ENCODE data around the gene CCDC28A. TPM values are rescaled to one million over a fixed set of nuclear protein-coding genes. Genes with fewer than 3 reads are reported as not detected.

CCDC28A gene
- total RNA-seq, 1 experiment from 2014 or later = 12.0 TPM

DNA sequence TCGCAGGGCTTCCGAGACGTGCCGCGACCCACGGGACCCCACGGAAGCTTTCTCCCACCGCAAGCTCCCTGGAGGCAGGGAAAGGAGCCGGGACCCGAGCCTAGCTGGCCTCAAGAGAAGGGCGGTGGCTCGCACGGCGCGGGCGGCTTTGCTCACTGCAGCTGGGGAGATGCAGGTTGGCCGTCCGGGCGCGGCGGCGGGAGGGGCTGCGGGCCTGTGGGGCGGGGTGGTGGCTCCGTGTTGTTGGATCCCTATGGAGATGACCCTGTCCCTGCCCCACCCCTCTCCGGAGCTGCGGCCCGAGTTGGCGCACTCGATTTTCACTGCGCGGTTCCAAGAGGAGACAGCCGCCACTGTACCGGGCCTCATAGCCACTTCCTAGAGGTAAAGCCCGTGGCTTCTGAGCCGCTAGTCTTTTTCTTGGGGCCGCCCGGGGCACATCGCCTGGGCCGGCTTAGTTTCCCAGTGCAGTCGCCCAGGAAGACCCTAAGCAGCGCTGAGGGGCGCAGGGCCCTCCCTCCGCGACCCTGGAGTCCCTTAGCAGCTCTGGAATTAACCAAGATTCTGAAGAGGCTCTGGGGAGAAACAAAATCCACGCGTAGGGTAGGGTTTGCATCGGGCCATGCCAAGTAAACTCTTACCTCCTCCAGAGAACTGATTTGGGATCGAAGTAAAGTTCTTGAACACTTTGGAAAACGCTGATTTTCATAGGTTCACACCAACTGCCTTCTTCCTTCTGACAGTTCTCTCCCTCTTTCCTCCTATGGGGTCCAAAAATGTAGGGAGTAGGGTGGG lies 22.4 kb downstream of the CCDC28A start, which contains the start of gene ECT2L:
Gene ECT2L (plus strand): TSS at position 279 of the 795 bp plus-strand sequence. CDS start 17,188 bp downstream, outside the sequence.
- Histone ChIP-seq H3K79me2 (ENCODE audit: insufficient read depth, low read length) (no peaks in the 10 kb centered on the region), H2AFZ (ENCODE audit: low read depth, low read length, poor library complexity, severe bottlenecking) (no peak within 1 kb of the TSS), H3K9me3 (ENCODE audit: control insufficient read depth in 1 of 2, insufficient read depth in 1 of 2, low read depth in 1 of 2, low read length in 2 of 2) (no peaks in the 10 kb centered on the region), H3K27me3 (ENCODE audit: insufficient read depth, low read length) (no peaks in the 10 kb centered on the region), H3K4me1 (ENCODE audit: control insufficient read depth in 1 of 2, insufficient read depth in 2 of 2, low read length in 2 of 2) (peaks cover 0 to 4% of the 10 kb centered on the region in 2 experiments; a peak in 1 of 4 replicates), H4K20me1 (ENCODE audit: insufficient read depth) (no peaks in the 10 kb centered on the region), H3K27ac (ENCODE audit: low read depth, low read length) (no peak within 1 kb of the TSS), H3K36me3 (ENCODE audit: control insufficient read depth in 1 of 2, insufficient read depth in 2 of 2, low read length in 2 of 2) (no peaks in the 10 kb centered on the region), H3K4me3 (replicated peaks in 1 of 2; ENCODE audit: low read depth in 1 of 2, low read length in 2 of 2) (no peak within 1 kb of the TSS), H3K4me2 (ENCODE audit: low read length) (no peak within 1 kb of the TSS), H3K9me2 (ENCODE audit: insufficient read depth) (no peaks in the 10 kb centered on the region), H3K9ac (ENCODE audit: low read length) (no peak within 1 kb of the TSS)
- ChIA-PET POLR2A (no interaction called here), CTCF (no interaction called here), RAD21 (ENCODE audit: low non-redundant PET in 1 of 2, low total read pairs in 2 of 2, uncharacterized antibody in 2 of 2, unreplicated experiment in 2 of 2) (no interaction called here)
- DNase-seq (ENCODE audit: low read depth, low spot score) (no peak), ATAC-seq (no peak)
- TF ChIP-seq EZH2phosphoT487 (IDR thresholded peaks at IDR 0.05; ENCODE audit: borderline replicate concordance) (no peak), SP1 (IDR thresholded peaks at IDR 0.05; ENCODE audit: low read depth) (no peak), CBX3 (IDR thresholded peaks at IDR 0.05; ENCODE audit: low read depth) (no peak), SRF (IDR thresholded peaks at IDR 0.05; ENCODE audit: low read depth) (no peak), YY1 (IDR thresholded peaks at IDR 0.05; ENCODE audit: extremely low read depth, insufficient replicate concordance, low read depth, low read length) (no peak), TCF7L2 (IDR thresholded peaks at IDR 0.05; ENCODE audit: borderline replicate concordance, extremely low read depth, insufficient read depth, insufficient read length) (no peak), ZNF274 (IDR thresholded peaks at IDR 0.05; ENCODE audit: low read depth, low read length) (no peak), SIN3A (IDR thresholded peaks at IDR 0.05; ENCODE audit: low read depth) (no peak), CEBPB (IDR thresholded peaks at IDR 0.05; ENCODE audit: low read depth) (no peak)
- TF ChIP-seq, protein P1, sequence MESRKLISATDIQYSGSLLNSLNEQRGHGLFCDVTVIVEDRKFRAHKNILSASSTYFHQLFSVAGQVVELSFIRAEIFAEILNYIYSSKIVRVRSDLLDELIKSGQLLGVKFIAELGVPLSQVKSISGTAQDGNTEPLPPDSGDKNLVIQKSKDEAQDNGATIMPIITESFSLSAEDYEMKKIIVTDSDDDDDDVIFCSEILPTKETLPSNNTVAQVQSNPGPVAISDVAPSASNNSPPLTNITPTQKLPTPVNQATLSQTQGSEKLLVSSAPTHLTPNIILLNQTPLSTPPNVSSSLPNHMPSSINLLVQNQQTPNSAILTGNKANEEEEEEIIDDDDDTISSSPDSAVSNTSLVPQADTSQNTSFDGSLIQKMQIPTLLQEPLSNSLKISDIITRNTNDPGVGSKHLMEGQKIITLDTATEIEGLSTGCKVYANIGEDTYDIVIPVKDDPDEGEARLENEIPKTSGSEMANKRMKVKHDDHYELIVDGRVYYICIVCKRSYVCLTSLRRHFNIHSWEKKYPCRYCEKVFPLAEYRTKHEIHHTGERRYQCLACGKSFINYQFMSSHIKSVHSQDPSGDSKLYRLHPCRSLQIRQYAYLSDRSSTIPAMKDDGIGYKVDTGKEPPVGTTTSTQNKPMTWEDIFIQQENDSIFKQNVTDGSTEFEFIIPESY (IDR thresholded peaks at IDR 0.05; ENCODE audit: extremely low read depth, insufficient replicate concordance, low read length) = no peak
- TF ChIP-seq, protein P2, sequence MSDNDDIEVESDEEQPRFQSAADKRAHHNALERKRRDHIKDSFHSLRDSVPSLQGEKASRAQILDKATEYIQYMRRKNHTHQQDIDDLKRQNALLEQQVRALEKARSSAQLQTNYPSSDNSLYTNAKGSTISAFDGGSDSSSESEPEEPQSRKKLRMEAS (IDR thresholded peaks at IDR 0.05) = no peak
- intact Hi-C loops (cut with micrococcal nuclease) = no loop called here
- BruUV-seq (replicated peaks) = no TSS peak

All from HCT116 (cell line).